Measurements from ENCODE around the gene ABTB1. TPM values are rescaled to one million over a fixed set of nuclear protein-coding genes. Genes with fewer than 3 reads are reported as not detected.

ABTB1 gene
- total RNA-seq, 1 experiment from 2014 or later, result 1.9 TPM

- no peak for DNase-seq (ENCODE audit: low spot score)
Measured at GRCh38 chr3:127686512-127686894, 13.8 kb downstream of the ABTB1 start.

- no peak for DNase-seq (ENCODE audit: low spot score)
Measured at GRCh38 chr3:127687228-127687737, 14.5 kb downstream of the ABTB1 start.

- DNase-seq (ENCODE audit: low spot score), result no peak
Measured at GRCh38 chr3:127688022-127688415, 15.3 kb downstream of the ABTB1 start.

- DNase-seq (ENCODE audit: low spot score), result peak; percentile 68
Measured at GRCh38 chr3:127688416-127689265, 15.9 kb downstream of the ABTB1 start.

GRCh38 chr3:127689266-127689860, 16.6 kb downstream of the ABTB1 start:
- DNase-seq (ENCODE audit: low spot score), result no peak

DNA sequence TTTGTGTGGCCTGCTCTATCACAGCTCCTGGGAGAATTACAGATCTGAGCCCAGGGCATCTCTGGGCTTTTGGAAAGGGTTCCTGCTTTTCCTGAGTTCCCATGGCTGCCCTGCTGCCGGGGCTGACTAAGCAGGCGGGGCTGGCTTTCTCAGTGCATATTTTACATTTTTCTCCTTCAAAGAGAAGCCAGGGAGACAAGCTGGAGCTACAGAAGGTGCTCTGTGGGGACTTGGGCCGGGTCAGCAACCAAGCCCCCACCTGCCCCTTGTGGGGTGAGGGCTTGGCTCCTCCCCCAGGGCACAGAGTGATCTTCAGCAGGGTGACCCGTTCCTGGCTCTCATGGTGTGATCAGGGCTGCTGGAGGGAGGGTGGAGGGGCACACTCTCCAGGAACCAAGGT, 17.4 kb downstream of the ABTB1 start:
- peak; percentile 75 for DNase-seq (ENCODE audit: low spot score)

DNA sequence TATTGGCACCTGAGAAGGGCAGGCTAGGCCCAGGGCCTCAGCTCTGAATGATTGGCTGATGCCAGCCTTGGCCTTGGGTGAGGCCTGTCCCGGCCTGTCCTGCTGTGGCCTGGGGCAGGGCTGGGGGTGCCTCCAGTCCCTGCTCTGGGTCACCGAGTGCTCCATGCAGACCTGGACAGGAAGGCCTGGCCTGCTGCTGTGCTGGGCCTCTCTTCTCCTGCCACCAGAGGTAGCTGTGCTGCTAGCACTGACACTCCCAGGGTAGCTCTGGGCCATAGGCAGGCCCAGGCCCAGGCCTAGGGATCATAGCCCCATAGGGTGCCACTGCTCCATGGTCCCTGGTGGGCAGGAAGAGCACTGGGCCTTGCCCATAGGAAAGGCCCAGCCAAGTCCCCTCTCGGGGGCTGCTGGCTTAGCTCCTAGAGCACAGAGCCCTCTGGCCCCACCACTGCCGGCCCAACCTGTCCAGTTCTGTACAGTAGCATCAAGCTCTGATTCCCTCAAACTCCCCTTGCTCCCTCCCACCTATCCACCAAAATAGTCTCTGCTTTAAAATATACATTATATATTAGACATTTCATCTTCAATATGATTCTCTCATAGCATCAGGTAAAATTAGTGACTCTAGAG, 18.2 kb downstream of the ABTB1 start:
- DNase-seq (ENCODE audit: low spot score), result peak; percentile 59

DNA sequence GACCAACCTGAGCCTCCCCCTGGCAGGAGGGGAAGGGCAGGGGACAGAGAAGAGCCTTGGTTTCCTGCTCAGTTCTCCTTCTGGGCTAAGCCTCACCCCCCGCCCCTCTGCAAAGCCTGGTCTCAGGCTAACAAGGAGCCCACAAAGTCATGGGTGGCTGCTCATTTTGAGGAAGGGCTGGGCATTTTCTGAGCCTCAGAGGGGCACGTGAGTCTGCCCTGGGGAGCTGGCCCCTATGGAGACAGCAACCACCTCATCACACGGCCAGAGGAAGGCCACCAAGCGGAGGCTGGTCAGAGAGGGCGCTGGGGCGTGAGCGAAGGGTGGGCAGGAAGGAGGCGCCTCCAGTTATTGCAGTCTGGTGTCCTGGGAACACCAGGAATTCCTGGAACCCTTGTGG, 18.7 kb downstream of the ABTB1 start:
- DNase-seq (ENCODE audit: low spot score), result no peak

- DNase-seq (ENCODE audit: low spot score), result no peak
Measured at GRCh38 chr3:127691974-127692373, 19.2 kb downstream of the ABTB1 start.

DNA sequence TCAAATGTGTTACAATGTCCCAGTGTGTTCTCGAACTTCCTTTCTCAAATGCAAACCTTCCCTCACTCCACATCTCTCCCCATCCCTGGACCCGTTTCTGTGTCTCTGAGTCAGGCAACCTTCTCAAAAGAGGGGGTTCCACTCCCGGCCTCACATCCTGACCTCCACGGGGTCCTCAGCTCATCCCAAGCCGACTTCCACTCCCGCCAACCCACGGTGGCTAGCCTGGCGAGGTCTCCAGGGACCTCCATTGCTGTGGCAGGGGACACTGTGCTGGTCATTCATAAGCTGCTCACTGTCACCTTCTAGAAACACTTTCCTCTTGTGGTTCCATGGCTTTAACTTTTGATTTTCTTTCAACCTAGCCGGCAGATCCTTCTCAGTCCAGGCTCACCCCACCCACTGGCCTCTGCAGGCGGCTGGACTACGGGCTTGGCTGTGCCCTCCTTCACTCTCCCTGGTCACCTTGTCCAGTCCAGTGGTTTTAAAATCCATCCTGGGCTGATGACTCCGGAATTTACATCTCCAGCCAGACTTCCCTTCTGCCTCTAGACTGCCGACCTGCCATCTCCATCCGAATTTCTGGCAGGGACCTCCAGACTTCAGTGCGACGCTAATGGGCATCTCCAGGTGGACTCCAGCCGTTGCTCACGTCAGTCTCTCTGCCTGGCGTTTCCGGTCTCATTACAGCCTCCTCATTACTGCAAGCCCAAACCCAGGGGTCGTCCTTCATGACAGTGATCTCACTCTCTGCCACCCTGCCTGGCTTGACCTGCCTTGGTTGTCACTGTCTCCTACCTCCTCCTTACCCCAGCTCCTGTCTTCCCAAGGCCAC, 20.0 kb downstream of the ABTB1 start:
- DNase-seq (ENCODE audit: low spot score), result no peak

- DNase-seq (ENCODE audit: low spot score), result no peak
Measured at GRCh38 chr3:127693336-127693843, 20.6 kb downstream of the ABTB1 start.

GRCh38 chr3:127694467-127695215, 21.9 kb downstream of the ABTB1 start:
- DNase-seq (ENCODE audit: low spot score), result peak; percentile 59

GRCh38 chr3:127697551-127698240, 24.9 kb downstream of the ABTB1 start:
- DNase-seq (ENCODE audit: low spot score), result no peak

GRCh38 chr3:127698286-127698685, 25.5 kb downstream of the ABTB1 start:
- DNase-seq (ENCODE audit: low spot score), result no peak

GRCh38 chr3:127698691-127699415, 26.1 kb downstream of the ABTB1 start:
- no peak for DNase-seq (ENCODE audit: low spot score)

GRCh38 chr3:127699416-127700300, 26.9 kb downstream of the ABTB1 start:
- DNase-seq (ENCODE audit: low spot score), result no peak

- no peak for DNase-seq (ENCODE audit: low spot score)
Measured at GRCh38 chr3:127700406-127700805, 27.7 kb downstream of the ABTB1 start.

GRCh38 chr3:127701280-127701911, 28.6 kb downstream of the ABTB1 start:
- no peak for DNase-seq (ENCODE audit: low spot score)

Data from A172 (cell line).